Vagina (tissue), 2 donors: ENCODE data around the gene DENND4A. TPM values are rescaled to one million over a fixed set of nuclear protein-coding genes. Genes with fewer than 3 reads are reported as not detected.

Experiments used
- DNase-seq, 2 donors: peaks; one replicate each; pipeline ENCODE4 v3.0.0-alpha.2; 2017; ENCODE audit errors: extremely low spot score in 2 of 2
- H3K27ac ChIP-seq: fragments of 200-600 bp; sonication (generic); one replicate; pipeline ENCODE4 v1.5.1; 2019
- H3K27me3 ChIP-seq: fragments of 200-600 bp; sonication (generic); one replicate; pipeline ENCODE4 v1.5.1; 2019
- H3K36me3 ChIP-seq, 2 donors: fragments of 200-600 bp; sonication (generic); one replicate each; pipeline ENCODE4 v1.5.1; 2017 to 2019
- H3K4me1 ChIP-seq: fragments of 200-600 bp; sonication (generic); one replicate; pipeline ENCODE4 v1.5.1; 2019
- H3K4me3 ChIP-seq, 2 donors: fragments of 200-600 bp; sonication (generic); 1 replicate in 1 of 2; 2 replicates in 1 of 2; pipeline ENCODE4 v1.5.1; 2016 to 2019
- H3K9me3 ChIP-seq: fragments of 200-600 bp; sonication (generic); one replicate; pipeline ENCODE4 v1.5.1; 2019
- POLR2A ChIP-seq, 2 donors: fragments of 450-650 bp; IDR thresholded peaks; one replicate each; pipeline ENCODE4 v1.6.1; 2017; ENCODE audit warnings: antibody characterized with exemption in 2 of 2, mild to moderate bottlenecking in 2 of 2, moderate library complexity in 2 of 2
- POLR2AphosphoS5 ChIP-seq, 2 donors: sonication (generic); formaldehyde crosslinking; IDR thresholded peaks; one replicate each; pipeline ENCODE4 v1.9.0; 2017; ENCODE audit warnings: antibody characterized with exemption in 2 of 2, mild to moderate bottlenecking in 2 of 2, low read depth in 1 of 2; ENCODE audit not compliant: insufficient read depth in 1 of 2
- intact Hi-C: fragments of 100-400 bp; cut with DNase I; formaldehyde crosslinking; loops from one replicate; pipeline ENCODE4 v1.15.1; 2023
- total RNA-seq: library from RNA; depleted of rRNA; stranded (reverse); fragments of >200 nt; gene quantifications from one replicate; pipeline ENCODE4 v1.2.3, GENCODE V29; 2016
- TF ChIP-seq, protein P1 (sequence below), 3 experiments: fragments of 450-650 bp in 2 of 3; fragments of 200-600 bp in 1 of 3; sonication (generic) in 1 of 3; IDR thresholded peaks; one replicate each; pipeline ENCODE4 v1.5.1; 2017 to 2019; ENCODE audit warnings: antibody characterized with exemption in 3 of 3, mild to moderate bottlenecking in 2 of 3, moderate library complexity in 2 of 3

Gene DENND4A
- total RNA-seq, 1 donor from 2014 or later, result 28.7 TPM

DNA sequence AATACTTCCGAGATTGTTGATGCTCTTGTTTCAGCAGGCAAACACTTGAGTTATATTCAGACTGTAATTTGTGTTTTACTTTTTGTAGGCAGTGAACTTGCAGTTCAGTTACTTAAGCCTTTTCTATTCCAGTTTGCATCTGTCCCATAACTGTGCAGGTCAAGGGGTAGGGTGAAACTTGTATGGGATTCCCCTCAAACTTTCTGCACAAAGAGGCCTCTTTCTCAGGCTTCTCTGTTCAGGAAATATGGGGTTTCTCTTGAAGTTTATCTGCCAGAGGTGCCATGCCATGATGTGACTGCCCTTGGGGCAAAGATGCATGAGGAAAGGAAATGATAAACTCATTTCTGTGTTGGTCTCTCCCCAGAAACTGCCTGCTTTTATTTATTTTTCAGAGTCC, 103.6 kb downstream of the DENND4A start:
- no peak for DNase-seq
- no peaks in the 10 kb centered on the region for H3K4me1 ChIP-seq
- H3K27me3 ChIP-seq, result no peaks in the 10 kb centered on the region
- no peaks in the 10 kb centered on the region for H3K9me3 ChIP-seq
- TF ChIP-seq, protein P1, sequence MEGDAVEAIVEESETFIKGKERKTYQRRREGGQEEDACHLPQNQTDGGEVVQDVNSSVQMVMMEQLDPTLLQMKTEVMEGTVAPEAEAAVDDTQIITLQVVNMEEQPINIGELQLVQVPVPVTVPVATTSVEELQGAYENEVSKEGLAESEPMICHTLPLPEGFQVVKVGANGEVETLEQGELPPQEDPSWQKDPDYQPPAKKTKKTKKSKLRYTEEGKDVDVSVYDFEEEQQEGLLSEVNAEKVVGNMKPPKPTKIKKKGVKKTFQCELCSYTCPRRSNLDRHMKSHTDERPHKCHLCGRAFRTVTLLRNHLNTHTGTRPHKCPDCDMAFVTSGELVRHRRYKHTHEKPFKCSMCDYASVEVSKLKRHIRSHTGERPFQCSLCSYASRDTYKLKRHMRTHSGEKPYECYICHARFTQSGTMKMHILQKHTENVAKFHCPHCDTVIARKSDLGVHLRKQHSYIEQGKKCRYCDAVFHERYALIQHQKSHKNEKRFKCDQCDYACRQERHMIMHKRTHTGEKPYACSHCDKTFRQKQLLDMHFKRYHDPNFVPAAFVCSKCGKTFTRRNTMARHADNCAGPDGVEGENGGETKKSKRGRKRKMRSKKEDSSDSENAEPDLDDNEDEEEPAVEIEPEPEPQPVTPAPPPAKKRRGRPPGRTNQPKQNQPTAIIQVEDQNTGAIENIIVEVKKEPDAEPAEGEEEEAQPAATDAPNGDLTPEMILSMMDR (IDR thresholded peaks at IDR 0.05), result no peak
- TF ChIP-seq POLR2AphosphoS5 (IDR thresholded peaks at IDR 0.05; ENCODE audit: insufficient read depth in 1 of 2, low read depth in 1 of 2) (no peak), POLR2A (IDR thresholded peaks at IDR 0.05) (no peak)
- H3K27ac ChIP-seq, result no peak overlapping the region
- peaks cover 0 to 26% of the 10 kb centered on the region in 2 donors for H3K36me3 ChIP-seq
- H3K4me3 ChIP-seq, result no peak overlapping the region
- intact Hi-C loops, result no loop called here

DNA sequence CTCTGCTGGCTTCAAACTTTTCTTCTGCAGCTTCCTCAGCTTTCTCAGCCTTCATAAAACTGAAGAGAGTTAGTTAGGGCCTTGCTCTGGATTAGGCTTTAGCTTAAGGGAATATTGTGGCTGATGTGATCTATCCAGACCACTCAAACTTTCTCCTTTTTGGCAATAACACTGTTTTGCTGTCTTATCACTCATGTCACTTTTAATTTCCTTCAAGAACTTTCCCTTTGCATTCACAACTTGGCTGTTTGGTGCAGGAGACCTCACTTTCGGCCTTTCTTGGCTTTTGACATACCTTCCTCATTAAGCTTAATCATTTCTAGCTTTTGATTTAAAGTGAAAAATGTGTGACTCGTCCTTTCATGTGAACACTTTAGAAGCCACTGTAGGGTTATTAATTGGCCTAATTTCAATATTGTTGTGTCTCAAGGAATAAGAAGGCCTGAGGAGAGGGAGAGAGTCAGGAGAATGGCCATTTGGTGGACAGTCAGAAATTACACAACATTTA, 109.6 kb downstream of the DENND4A start:
- Histone ChIP-seq H3K27ac (no peak overlapping the region), H3K9me3 (no peaks in the 10 kb centered on the region), H3K27me3 (no peaks in the 10 kb centered on the region), H3K36me3 (no peaks in the 10 kb centered on the region), H3K4me3 (no peak overlapping the region), H3K4me1 (no peaks in the 10 kb centered on the region)
- TF ChIP-seq POLR2AphosphoS5 (IDR thresholded peaks at IDR 0.05; ENCODE audit: insufficient read depth in 1 of 2, low read depth in 1 of 2) (no peak), POLR2A (IDR thresholded peaks at IDR 0.05) (no peak)
- TF ChIP-seq, protein P1 (IDR thresholded peaks at IDR 0.05), result no peak
- no peak for DNase-seq
- intact Hi-C loops, result no loop called here

DNA sequence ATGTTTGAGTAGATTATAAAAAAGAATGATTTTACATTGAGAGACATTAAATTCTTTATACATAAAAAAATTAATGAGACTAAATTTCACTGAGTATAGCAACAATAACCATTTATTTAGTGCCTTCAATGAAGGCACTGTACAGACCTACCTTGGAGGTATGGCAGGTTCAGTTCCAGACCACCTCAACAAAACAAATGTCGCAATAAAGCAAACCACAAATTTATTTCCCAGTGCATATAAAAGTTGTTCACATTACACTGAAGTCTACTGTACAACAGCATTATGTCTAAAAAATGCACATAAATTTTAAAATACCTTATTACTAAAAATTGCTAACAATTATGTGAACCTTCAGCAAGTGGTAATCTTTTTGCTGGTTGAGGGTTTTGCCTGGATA, 111.5 kb downstream of the DENND4A start:
- Histone ChIP-seq H3K27ac (no peak overlapping the region), H3K27me3 (no peaks in the 10 kb centered on the region), H3K4me3 (no peak overlapping the region), H3K4me1 (no peaks in the 10 kb centered on the region), H3K9me3 (no peaks in the 10 kb centered on the region), H3K36me3 (no peaks in the 10 kb centered on the region)
- TF ChIP-seq POLR2AphosphoS5 (IDR thresholded peaks at IDR 0.05; ENCODE audit: insufficient read depth in 1 of 2, low read depth in 1 of 2) (no peak), POLR2A (IDR thresholded peaks at IDR 0.05) (no peak)
- TF ChIP-seq, protein P1 (IDR thresholded peaks at IDR 0.05), result no peak
- DNase-seq, result no peak
- intact Hi-C loops, result no loop called here

DNA sequence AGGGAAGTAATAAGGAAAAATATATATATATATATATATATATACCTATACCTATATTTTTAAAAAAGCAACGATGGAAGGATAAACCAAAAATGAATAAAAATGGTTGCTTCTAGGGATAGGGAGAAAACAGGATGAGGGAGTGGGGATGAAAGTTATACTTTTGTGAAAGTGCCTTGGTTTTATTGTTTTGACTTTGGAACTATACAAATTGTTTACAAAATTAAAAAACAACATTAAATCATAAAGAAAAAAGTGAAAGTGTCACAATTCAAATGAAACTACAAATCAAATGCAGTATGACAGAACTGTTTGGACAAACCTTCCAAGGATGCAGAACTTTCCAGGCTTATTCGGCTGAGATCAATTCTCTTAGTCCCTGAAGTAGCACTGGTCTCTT, 116.0 kb downstream of the DENND4A start:
- Histone ChIP-seq H3K4me3 (no peak overlapping the region), H3K27ac (no peak overlapping the region), H3K27me3 (no peaks in the 10 kb centered on the region), H3K9me3 (no peaks in the 10 kb centered on the region), H3K4me1 (no peaks in the 10 kb centered on the region), H3K36me3 (peaks cover 0 to 10% of the 10 kb centered on the region in 2 donors)
- intact Hi-C loops, result no loop called here
- no peak for TF ChIP-seq POLR2AphosphoS5 (IDR thresholded peaks at IDR 0.05; ENCODE audit: insufficient read depth in 1 of 2, low read depth in 1 of 2)
- TF ChIP-seq, protein P1 (IDR thresholded peaks at IDR 0.05), result no peak
- TF ChIP-seq POLR2A (IDR thresholded peaks at IDR 0.05), result no peak
- no peak for DNase-seq

DNA sequence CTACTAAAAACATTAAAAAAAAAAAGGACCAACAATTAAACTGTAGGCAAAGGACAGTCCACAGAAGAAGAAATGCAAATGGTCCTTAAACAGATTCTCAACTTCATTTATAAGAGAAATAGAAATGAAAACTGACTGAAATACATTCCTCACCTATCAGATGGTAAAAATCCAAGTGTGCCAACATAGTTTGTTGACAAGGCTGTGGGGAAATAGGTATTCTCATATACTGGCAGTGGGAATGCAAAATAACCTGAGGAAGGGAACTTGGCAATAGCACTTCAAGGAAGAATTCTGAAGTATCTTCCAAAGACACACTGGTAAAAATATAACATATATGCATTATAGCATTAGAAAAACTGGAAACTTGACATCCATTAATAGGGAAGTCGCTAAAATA, 116.5 kb downstream of the DENND4A start:
- Histone ChIP-seq H3K9me3 (no peaks in the 10 kb centered on the region), H3K36me3 (peaks cover 0 to 16% of the 10 kb centered on the region in 2 donors), H3K4me1 (no peaks in the 10 kb centered on the region), H3K27ac (no peak overlapping the region), H3K27me3 (no peaks in the 10 kb centered on the region), H3K4me3 (no peak overlapping the region)
- intact Hi-C loops, result no loop called here
- DNase-seq, result no peak
- no peak for TF ChIP-seq POLR2A (IDR thresholded peaks at IDR 0.05)
- no peak for TF ChIP-seq POLR2AphosphoS5 (IDR thresholded peaks at IDR 0.05; ENCODE audit: insufficient read depth in 1 of 2, low read depth in 1 of 2)
